Neural progenitor cell (in vitro differentiated cells): ENCODE results near the gene ELFN1. TPM values are rescaled to one million over a fixed set of nuclear protein-coding genes. Genes with fewer than 3 reads are reported as not detected.

Experiments used
- DNase-seq: peaks from one replicate; pipeline ENCODE4 v3.0.0-alpha.2; 2016; ENCODE audit warnings: low spot score
- H2AFZ ChIP-seq: fragments of 200-600 bp; sonication (generic); replicated peaks from 2 replicates; pipeline ENCODE4 v1.6.1; 2016; ENCODE audit warnings: antibody characterized with exemption
- H3F3A ChIP-seq: fragments of 200-600 bp; sonication (generic); 2 replicates; pipeline ENCODE4 v1.6.1; 2016; ENCODE audit warnings: antibody characterized with exemption, low read depth
- H3K27ac ChIP-seq: fragments of 200-600 bp; sonication (generic); 2 replicates; pipeline ENCODE4 v1.5.1; 2016; ENCODE audit warnings: mild to moderate bottlenecking
- H3K27me3 ChIP-seq: fragments of 200-600 bp; sonication (generic); 2 replicates; pipeline ENCODE4 v1.6.1; 2016; ENCODE audit warnings: mild to moderate bottlenecking, moderate library complexity
- H3K36me3 ChIP-seq: fragments of 200-600 bp; sonication (generic); 2 replicates; pipeline ENCODE4 v1.5.1; 2016
- H3K4me1 ChIP-seq: fragments of 200-600 bp; sonication (generic); 2 replicates; pipeline ENCODE4 v1.6.1; 2016; ENCODE audit warnings: mixed run types
- H3K4me2 ChIP-seq: fragments of 200-600 bp; sonication (generic); 2 replicates; pipeline ENCODE4 v1.6.1; 2016
- H3K4me3 ChIP-seq: fragments of 200-600 bp; sonication (generic); 2 replicates; pipeline ENCODE4 v1.5.1; 2016
- H3K79me2 ChIP-seq: fragments of 200-600 bp; sonication (generic); 2 replicates; pipeline ENCODE4 v1.6.1; 2016; ENCODE audit warnings: low read depth
- H3K9ac ChIP-seq: fragments of 200-600 bp; sonication (generic); 2 replicates; pipeline ENCODE4 v1.6.1; 2016
- H3K9me3 ChIP-seq: fragments of 200-600 bp; sonication (generic); 2 replicates; pipeline ENCODE4 v1.5.1; 2016; ENCODE audit warnings: low read depth
- H4K20me1 ChIP-seq: fragments of 200-600 bp; sonication (generic); 2 replicates; pipeline ENCODE4 v1.6.1; 2016; ENCODE audit warnings: low read depth
- H3K27ac Mint-ChIP-seq: 3 replicates; pipeline ENCODE4 v1.8.0; 2021; ENCODE audit warnings: mixed read lengths
- H3K27me3 Mint-ChIP-seq: 2 replicates; pipeline ENCODE4 v1.8.0; 2022; ENCODE audit warnings: low read depth, mild to moderate bottlenecking, inconsistent platforms, moderate library complexity, mixed read lengths; ENCODE audit not compliant: insufficient read depth
- H3K36me3 Mint-ChIP-seq: 3 replicates; pipeline ENCODE4 v1.8.0; 2021; ENCODE audit warnings: mixed read lengths
- H3K4me1 Mint-ChIP-seq: 3 replicates; pipeline ENCODE4 v1.8.0; 2021; ENCODE audit warnings: mixed read lengths
- H3K4me3 Mint-ChIP-seq: 3 replicates; pipeline ENCODE4 v1.8.0; 2021; ENCODE audit warnings: mild to moderate bottlenecking, moderate library complexity, mixed read lengths
- H3K9me3 Mint-ChIP-seq: 3 replicates; pipeline ENCODE4 v1.8.0; 2020; ENCODE audit warnings: mixed read lengths
- CTCF ChIP-seq: fragments of 200-600 bp; sonication (generic); IDR thresholded peaks from 2 replicates; pipeline ENCODE4 v1.5.1; 2017; ENCODE audit warnings: antibody characterized with exemption, mild to moderate bottlenecking
- EZH2 ChIP-seq: fragments of 200-600 bp; sonication (generic); IDR thresholded peaks from 2 replicates; pipeline ENCODE4 v1.6.1; 2017; ENCODE audit warnings: antibody characterized with exemption, mild to moderate bottlenecking, moderate library complexity
- EZH2phosphoT487 ChIP-seq: fragments of 200-600 bp; sonication (generic); IDR thresholded peaks from 2 replicates; pipeline ENCODE4 v1.6.1; 2017; ENCODE audit warnings: antibody characterized with exemption
- total RNA-seq: library from RNA; depleted of rRNA; stranded (reverse); fragments of >200 nt; gene quantifications from 2 replicates; pipeline ENCODE4 v1.2.3, GENCODE V29; 2015; ENCODE audit warnings: low replicate concordance

Gene ELFN1
- total RNA-seq, 1 donor from 2014 or later: 2.2 TPM

GRCh38 chr7:1667566-1668395 is 2.3 kb upstream of the ELFN1 start:
- H3K9ac ChIP-seq: no peak overlapping the region
- peaks cover 43% of the 10 kb centered on the region for H4K20me1 ChIP-seq
- H3K4me1 Mint-ChIP-seq: peaks cover 18% of the 10 kb centered on the region
- no peaks in the 10 kb centered on the region for H3K36me3 Mint-ChIP-seq
- peaks cover 38% of the 10 kb centered on the region for H3F3A ChIP-seq
- no peaks in the 10 kb centered on the region for H3K36me3 ChIP-seq
- no peaks in the 10 kb centered on the region for H3K9me3 Mint-ChIP-seq
- H3K4me3 Mint-ChIP-seq: peak overlapping the region; percentile 89
- DNase-seq: peak; percentile 78
- no peaks in the 10 kb centered on the region for H3K9me3 ChIP-seq
- H2AFZ ChIP-seq: peak overlapping the region; percentile 79
- peak overlapping the region; percentile 69 for H3K4me3 ChIP-seq
- no peak for TF ChIP-seq CTCF
- TF ChIP-seq EZH2: no peak
- TF ChIP-seq EZH2phosphoT487: no peak
- H3K4me1 ChIP-seq: peaks cover 45% of the 10 kb centered on the region
- no peaks in the 10 kb centered on the region for H3K79me2 ChIP-seq
- no peak overlapping the region for H3K27ac ChIP-seq
- H3K27ac Mint-ChIP-seq: no peak overlapping the region
- peaks cover 98% of the 10 kb centered on the region for H3K27me3 ChIP-seq
- peaks cover 15% of the 10 kb centered on the region for H3K27me3 Mint-ChIP-seq
- peak overlapping the region; percentile 80 for H3K4me2 ChIP-seq

- no peaks in the 10 kb centered on the region for H3K9me3 Mint-ChIP-seq
- peak; percentile 67 for TF ChIP-seq EZH2
- TF ChIP-seq EZH2phosphoT487: no peak
- Histone ChIP-seq H3K4me1 (peaks cover 45% of the 10 kb centered on the region), H3K36me3 (no peaks in the 10 kb centered on the region), H3K27ac (no peak overlapping the region), H3K27me3 (peaks cover 98% of the 10 kb centered on the region), H3K4me3 (peak overlapping the region; percentile 80), H3K9ac (no peak overlapping the region), H2AFZ (no peak overlapping the region), H3K9me3 (no peaks in the 10 kb centered on the region), H3K4me2 (peak overlapping the region; percentile 80), H3F3A (peaks cover 38% of the 10 kb centered on the region), H4K20me1 (peaks cover 39% of the 10 kb centered on the region), H3K79me2 (no peaks in the 10 kb centered on the region)
- peak overlapping the region; percentile 82 for H3K4me3 Mint-ChIP-seq
- no peaks in the 10 kb centered on the region for H3K36me3 Mint-ChIP-seq
- H3K27ac Mint-ChIP-seq: no peak overlapping the region
- H3K27me3 Mint-ChIP-seq: peaks cover 10% of the 10 kb centered on the region
- peaks cover 17% of the 10 kb centered on the region for H3K4me1 Mint-ChIP-seq
- DNase-seq: peak; percentile 46
These were observed 1.5 kb upstream of the ELFN1 start for GRCh38 chr7:1668396-1669063.

- Histone ChIP-seq H3K4me2 (peak overlapping the region; percentile 80), H3K9ac (no peak overlapping the region), H3K4me1 (peaks cover 37% of the 10 kb centered on the region), H3K27ac (no peak overlapping the region), H3K27me3 (peaks cover 97% of the 10 kb centered on the region), H3K4me3 (peak overlapping the region; percentile 80), H3K9me3 (no peaks in the 10 kb centered on the region), H4K20me1 (peaks cover 39% of the 10 kb centered on the region), H3K36me3 (no peaks in the 10 kb centered on the region), H3F3A (peaks cover 38% of the 10 kb centered on the region), H3K79me2 (no peaks in the 10 kb centered on the region), H2AFZ (no peak overlapping the region)
- H3K27me3 Mint-ChIP-seq: peaks cover 12% of the 10 kb centered on the region
- no peaks in the 10 kb centered on the region for H3K9me3 Mint-ChIP-seq
- peaks cover 16% of the 10 kb centered on the region for H3K4me1 Mint-ChIP-seq
- no peaks in the 10 kb centered on the region for H3K36me3 Mint-ChIP-seq
- H3K4me3 Mint-ChIP-seq: peak overlapping the region; percentile 82
- peak overlapping the region; percentile 80 for H3K27ac Mint-ChIP-seq
- no peak for TF ChIP-seq CTCF
- peak; percentile 55 for TF ChIP-seq EZH2phosphoT487
- TF ChIP-seq EZH2: no peak
- DNase-seq: peak; percentile 84
These were observed 769 bp upstream of the ELFN1 start for GRCh38 chr7:1669064-1669951.
